ENCODE measurements around the gene MYBPC1.

The MYBPC1 gene

DNA sequence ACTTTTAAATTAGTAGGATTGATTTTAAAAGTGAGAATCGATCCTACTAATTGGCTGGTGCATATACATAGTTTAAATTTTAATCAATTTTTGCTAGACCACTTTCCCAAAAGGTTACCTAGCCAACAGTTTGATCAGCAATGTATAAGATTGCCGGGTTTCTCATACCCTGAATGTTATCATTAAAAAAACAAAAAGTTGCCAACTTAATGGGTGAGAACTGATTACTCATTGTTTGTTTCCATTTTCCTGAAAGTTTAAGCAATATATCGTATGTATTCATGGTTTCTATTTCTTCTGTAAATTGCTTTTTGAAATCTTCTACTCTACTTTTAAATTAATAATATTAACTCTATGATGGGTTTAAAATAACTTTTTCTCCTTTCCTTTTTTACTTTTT, 4.4 kb upstream of the MYBPC1 start:
- no peaks in the 10 kb centered on the region for H3K27me3 ChIP-seq (ENCODE audit: control insufficient read depth, insufficient read depth, low read length)
- H3K4me2 ChIP-seq (ENCODE audit: low read length): no peak overlapping the region
- no peak overlapping the region for H3K9ac ChIP-seq
- TF ChIP-seq, protein P1, sequence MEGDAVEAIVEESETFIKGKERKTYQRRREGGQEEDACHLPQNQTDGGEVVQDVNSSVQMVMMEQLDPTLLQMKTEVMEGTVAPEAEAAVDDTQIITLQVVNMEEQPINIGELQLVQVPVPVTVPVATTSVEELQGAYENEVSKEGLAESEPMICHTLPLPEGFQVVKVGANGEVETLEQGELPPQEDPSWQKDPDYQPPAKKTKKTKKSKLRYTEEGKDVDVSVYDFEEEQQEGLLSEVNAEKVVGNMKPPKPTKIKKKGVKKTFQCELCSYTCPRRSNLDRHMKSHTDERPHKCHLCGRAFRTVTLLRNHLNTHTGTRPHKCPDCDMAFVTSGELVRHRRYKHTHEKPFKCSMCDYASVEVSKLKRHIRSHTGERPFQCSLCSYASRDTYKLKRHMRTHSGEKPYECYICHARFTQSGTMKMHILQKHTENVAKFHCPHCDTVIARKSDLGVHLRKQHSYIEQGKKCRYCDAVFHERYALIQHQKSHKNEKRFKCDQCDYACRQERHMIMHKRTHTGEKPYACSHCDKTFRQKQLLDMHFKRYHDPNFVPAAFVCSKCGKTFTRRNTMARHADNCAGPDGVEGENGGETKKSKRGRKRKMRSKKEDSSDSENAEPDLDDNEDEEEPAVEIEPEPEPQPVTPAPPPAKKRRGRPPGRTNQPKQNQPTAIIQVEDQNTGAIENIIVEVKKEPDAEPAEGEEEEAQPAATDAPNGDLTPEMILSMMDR (IDR thresholded peaks at IDR 0.05): no peak
- no peak overlapping the region for H2AFZ ChIP-seq
- H3K79me2 ChIP-seq: no peaks in the 10 kb centered on the region
- H3K4me1 ChIP-seq: no peaks in the 10 kb centered on the region
- H3K36me3 ChIP-seq (ENCODE audit: control insufficient read depth, insufficient read depth, low read length): no peaks in the 10 kb centered on the region
- no peak overlapping the region for H3K27ac ChIP-seq
- no peaks in the 10 kb centered on the region for H3K9me3 ChIP-seq (ENCODE audit: control insufficient read depth, low read length)
- H3K4me3 ChIP-seq (ENCODE audit: low read depth, low read length): no peak overlapping the region

DNA sequence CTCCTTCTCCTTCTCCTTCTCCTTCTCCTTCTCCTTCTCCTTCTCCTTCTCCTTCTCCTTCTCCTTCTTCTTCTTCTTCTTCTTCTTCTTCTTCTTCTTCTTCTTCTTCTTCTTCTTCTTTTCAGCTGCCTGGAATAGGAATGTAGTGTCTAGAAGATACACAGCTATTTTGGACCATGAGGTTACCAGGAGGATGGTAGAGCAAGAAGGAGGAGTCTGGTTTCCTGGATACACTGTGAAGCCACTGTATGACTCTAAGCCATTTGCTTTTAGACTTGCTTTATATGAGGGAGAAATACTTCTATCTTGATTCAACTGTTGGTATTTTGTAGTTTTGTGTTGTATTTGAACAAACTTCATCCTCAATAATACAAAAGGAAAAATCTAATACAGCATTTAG, 3.0 kb upstream of the MYBPC1 start:
- TF ChIP-seq, protein P1 (IDR thresholded peaks at IDR 0.05): no peak
- H3K36me3 ChIP-seq (ENCODE audit: control insufficient read depth, insufficient read depth, low read length): no peaks in the 10 kb centered on the region
- H3K4me3 ChIP-seq (ENCODE audit: low read depth, low read length): no peak overlapping the region
- H3K27me3 ChIP-seq (ENCODE audit: control insufficient read depth, insufficient read depth, low read length): no peaks in the 10 kb centered on the region
- H3K79me2 ChIP-seq: no peaks in the 10 kb centered on the region
- H3K9me3 ChIP-seq (ENCODE audit: control insufficient read depth, low read length): no peaks in the 10 kb centered on the region
- H2AFZ ChIP-seq: no peak overlapping the region
- no peak overlapping the region for H3K9ac ChIP-seq
- H3K4me2 ChIP-seq (ENCODE audit: low read length): no peak overlapping the region
- no peak overlapping the region for H3K27ac ChIP-seq
- no peaks in the 10 kb centered on the region for H3K4me1 ChIP-seq

DNA sequence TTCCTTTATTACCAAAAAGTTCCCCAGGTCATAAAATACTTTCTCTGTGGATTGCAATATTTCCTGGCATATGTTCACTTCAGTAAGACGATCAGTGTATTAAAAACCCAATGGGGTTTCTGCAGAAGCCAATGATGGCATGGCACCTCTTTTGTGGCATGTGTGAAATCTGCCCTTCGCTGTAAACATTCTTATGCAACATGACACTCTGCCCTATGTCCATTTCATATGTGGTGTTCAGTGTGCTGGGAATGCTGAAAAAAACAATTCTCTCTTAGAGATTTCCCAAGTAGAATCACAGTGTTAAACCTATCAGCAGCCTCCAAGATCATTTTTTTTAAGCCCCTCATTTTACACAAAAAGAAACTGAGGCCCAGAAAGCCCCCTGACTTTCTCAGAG, 2.3 kb upstream of the MYBPC1 start:
- H3K4me1 ChIP-seq: no peaks in the 10 kb centered on the region
- TF ChIP-seq, protein P1 (IDR thresholded peaks at IDR 0.05): no peak
- no peak overlapping the region for H3K27ac ChIP-seq
- no peak overlapping the region for H3K4me2 ChIP-seq (ENCODE audit: low read length)
- no peak overlapping the region for H3K4me3 ChIP-seq (ENCODE audit: low read depth, low read length)
- H3K36me3 ChIP-seq (ENCODE audit: control insufficient read depth, insufficient read depth, low read length): no peaks in the 10 kb centered on the region
- no peak overlapping the region for H3K9ac ChIP-seq
- no peaks in the 10 kb centered on the region for H3K27me3 ChIP-seq (ENCODE audit: control insufficient read depth, insufficient read depth, low read length)
- H3K9me3 ChIP-seq (ENCODE audit: control insufficient read depth, low read length): no peaks in the 10 kb centered on the region
- H2AFZ ChIP-seq: no peak overlapping the region
- H3K79me2 ChIP-seq: no peaks in the 10 kb centered on the region

- no peak overlapping the region for H3K27ac ChIP-seq
- H3K9me3 ChIP-seq (ENCODE audit: control insufficient read depth, low read length): no peaks in the 10 kb centered on the region
- H2AFZ ChIP-seq: no peak overlapping the region
- H3K4me2 ChIP-seq (ENCODE audit: low read length): no peak overlapping the region
- H3K4me3 ChIP-seq (ENCODE audit: low read depth, low read length): no peak overlapping the region
- no peaks in the 10 kb centered on the region for H3K36me3 ChIP-seq (ENCODE audit: control insufficient read depth, insufficient read depth, low read length)
- no peaks in the 10 kb centered on the region for H3K27me3 ChIP-seq (ENCODE audit: control insufficient read depth, insufficient read depth, low read length)
- TF ChIP-seq, protein P1 (IDR thresholded peaks at IDR 0.05): no peak
- no peaks in the 10 kb centered on the region for H3K79me2 ChIP-seq
- H3K4me1 ChIP-seq: no peaks in the 10 kb centered on the region
- H3K9ac ChIP-seq: no peak overlapping the region
Measured at GRCh38 chr12:101592921-101593320, 1.9 kb upstream of the MYBPC1 start.

DNA sequence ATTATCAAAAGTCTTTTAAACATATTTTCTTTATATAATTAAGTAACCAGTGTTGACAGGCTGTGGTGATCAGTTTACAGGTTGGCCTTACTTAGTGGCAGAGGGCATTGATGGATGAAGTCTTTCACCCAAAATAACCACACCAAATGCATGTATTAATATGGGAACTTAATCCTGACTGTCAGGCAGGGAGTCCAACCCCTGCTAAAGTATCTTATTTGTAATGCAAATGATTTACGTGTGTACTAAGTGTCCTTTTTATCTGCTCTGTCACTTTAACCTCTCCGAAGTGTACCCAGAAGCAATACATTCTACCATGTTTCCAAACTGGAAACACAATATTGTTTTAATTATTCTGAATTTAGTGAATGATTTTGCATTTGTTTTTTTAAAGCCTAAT, 1.4 kb downstream of the MYBPC1 start:
- no peaks in the 10 kb centered on the region for H3K79me2 ChIP-seq
- H3K27me3 ChIP-seq (ENCODE audit: control insufficient read depth, insufficient read depth, low read length): no peaks in the 10 kb centered on the region
- H3K36me3 ChIP-seq (ENCODE audit: control insufficient read depth, insufficient read depth, low read length): no peaks in the 10 kb centered on the region
- TF ChIP-seq, protein P1 (IDR thresholded peaks at IDR 0.05): no peak
- no peaks in the 10 kb centered on the region for H3K4me1 ChIP-seq
- H2AFZ ChIP-seq: no peak overlapping the region
- no peak overlapping the region for H3K27ac ChIP-seq
- no peaks in the 10 kb centered on the region for H3K9me3 ChIP-seq (ENCODE audit: control insufficient read depth, low read length)
- no peak overlapping the region for H3K9ac ChIP-seq
- no peak overlapping the region for H3K4me2 ChIP-seq (ENCODE audit: low read length)
- H3K4me3 ChIP-seq (ENCODE audit: low read depth, low read length): no peak overlapping the region
